ENCODE results near the gene SPDYE3. TPM values are rescaled to one million over a fixed set of nuclear protein-coding genes. Genes with fewer than 3 reads are reported as not detected.

SPDYE3 gene
- total RNA-seq, 1 experiment from 2014 or later, result not detected

GRCh38 chr7:100357131-100357561 is 49.6 kb downstream of the SPDYE3 start:
- Histone ChIP-seq H4K8ac (replicated peaks; ENCODE audit: insufficient read length, low read depth, low read length) (no peak overlapping the region), H2AK5ac (ENCODE audit: insufficient read length, low read length) (no peak overlapping the region), H4K91ac (ENCODE audit: insufficient read length, low read depth, low read length) (no peak overlapping the region), H3K79me2 (ENCODE audit: insufficient read depth, low read length) (no peaks in the 10 kb centered on the region), H3K4me1 (ENCODE audit: insufficient read depth, low read length) (no peaks in the 10 kb centered on the region), H2BK5ac (ENCODE audit: insufficient read length, low read length) (no peak overlapping the region), H3K14ac (ENCODE audit: insufficient read depth, low read length) (no peak overlapping the region), H3K4ac (ENCODE audit: low read depth, low read length) (no peak overlapping the region), H4K20me1 (ENCODE audit: control insufficient read depth, insufficient read depth, insufficient read length) (no peaks in the 10 kb centered on the region), H2BK15ac (ENCODE audit: low read depth, low read length) (no peak overlapping the region), H3T11ph (ENCODE audit: low read length) (no peak overlapping the region), H3K9me3 (ENCODE audit: control insufficient read depth, low read depth, low read length) (no peaks in the 10 kb centered on the region), H3K4me2 (ENCODE audit: insufficient read depth, insufficient read length, low read length) (no peak overlapping the region), H4K5ac (ENCODE audit: insufficient read length, low read depth, low read length) (no peak overlapping the region), H3K9ac (ENCODE audit: extremely low read depth, insufficient read length, low read length) (no peak overlapping the region), H3K23me2 (ENCODE audit: insufficient read length, low read depth, low read length, poor library complexity, severe bottlenecking) (no peaks in the 10 kb centered on the region), H2BK12ac (ENCODE audit: insufficient read length, low read depth, low read length) (no peak overlapping the region), H3K18ac (ENCODE audit: insufficient read length, low read depth, low read length) (no peak overlapping the region), H2BK20ac (ENCODE audit: low read depth, low read length, poor library complexity, severe bottlenecking) (no peak overlapping the region), H3K27ac (ENCODE audit: insufficient read length, low read depth, low read length) (no peak overlapping the region), H3K27me3 (ENCODE audit: insufficient read depth, low read length) (no peaks in the 10 kb centered on the region), H3K56ac (ENCODE audit: insufficient read length, low read depth, low read length) (no peak overlapping the region), H3K79me1 (ENCODE audit: insufficient read depth, low read depth, low read length, poor library complexity, severe bottlenecking) (no peaks in the 10 kb centered on the region), H2AFZ (ENCODE audit: low read length) (no peak overlapping the region), H2BK120ac (ENCODE audit: low read depth, low read length, poor library complexity, severe bottlenecking) (no peak overlapping the region), H3K23ac (ENCODE audit: insufficient read length, low read depth, low read length) (no peak overlapping the region)
- Mint-ChIP-seq H3K4me1 (no peaks in the 10 kb centered on the region), H3K9me3 (no peaks in the 10 kb centered on the region; a peak in 1 of 5 replicates), H3K36me3 (ENCODE audit: insufficient read depth in 1 of 3, low read depth in 3 of 3) (peaks cover 41 to 87% (median 72%) of the 10 kb centered on the region in 3 experiments), H3K4me3 (no peak overlapping the region), H3K27me3 (ENCODE audit: low read depth) (no peaks in the 10 kb centered on the region), H3K27ac (peak overlapping the region in 1 of 3 experiments; percentile 67; a peak in 1 of 7 replicates)
- no peak for TF ChIP-seq CTCF (conservative IDR thresholded peaks at IDR 0.05)
- WGBS (ENCODE audit: extremely low coverage, insufficient read length, low lambda C conversion rate), result no CpG with 5 or more reads among the region's 6 CpGs
- DNase-seq, result no peak

All from H9 (cell line).